Measurements from ENCODE around the gene SFRP2.

Gene SFRP2

DNA sequence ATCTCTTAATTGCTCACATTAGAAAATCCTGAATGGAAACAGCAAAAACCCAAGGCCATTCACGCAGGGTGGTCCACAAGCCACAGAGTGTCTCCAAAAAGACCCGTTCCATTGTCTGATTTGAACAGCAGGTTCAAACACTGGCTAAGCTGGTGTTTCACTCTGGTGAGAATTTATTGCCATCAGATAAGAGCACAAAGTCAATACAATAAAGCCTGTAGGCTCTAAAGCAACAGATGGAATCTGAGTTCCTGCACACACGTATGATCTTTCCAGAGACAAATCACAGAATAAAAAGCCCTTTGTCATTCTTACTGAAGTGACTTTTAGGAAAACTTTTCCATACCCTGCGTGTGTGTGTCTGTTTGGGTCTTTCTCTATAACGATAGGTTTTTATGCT lies 5.1 kb upstream of the SFRP2 start:
- no peak for DNase-seq

GRCh38 chr4:153792618-153793247 lies 3.9 kb upstream of the SFRP2 start:
- DNase-seq = no peak

DNA sequence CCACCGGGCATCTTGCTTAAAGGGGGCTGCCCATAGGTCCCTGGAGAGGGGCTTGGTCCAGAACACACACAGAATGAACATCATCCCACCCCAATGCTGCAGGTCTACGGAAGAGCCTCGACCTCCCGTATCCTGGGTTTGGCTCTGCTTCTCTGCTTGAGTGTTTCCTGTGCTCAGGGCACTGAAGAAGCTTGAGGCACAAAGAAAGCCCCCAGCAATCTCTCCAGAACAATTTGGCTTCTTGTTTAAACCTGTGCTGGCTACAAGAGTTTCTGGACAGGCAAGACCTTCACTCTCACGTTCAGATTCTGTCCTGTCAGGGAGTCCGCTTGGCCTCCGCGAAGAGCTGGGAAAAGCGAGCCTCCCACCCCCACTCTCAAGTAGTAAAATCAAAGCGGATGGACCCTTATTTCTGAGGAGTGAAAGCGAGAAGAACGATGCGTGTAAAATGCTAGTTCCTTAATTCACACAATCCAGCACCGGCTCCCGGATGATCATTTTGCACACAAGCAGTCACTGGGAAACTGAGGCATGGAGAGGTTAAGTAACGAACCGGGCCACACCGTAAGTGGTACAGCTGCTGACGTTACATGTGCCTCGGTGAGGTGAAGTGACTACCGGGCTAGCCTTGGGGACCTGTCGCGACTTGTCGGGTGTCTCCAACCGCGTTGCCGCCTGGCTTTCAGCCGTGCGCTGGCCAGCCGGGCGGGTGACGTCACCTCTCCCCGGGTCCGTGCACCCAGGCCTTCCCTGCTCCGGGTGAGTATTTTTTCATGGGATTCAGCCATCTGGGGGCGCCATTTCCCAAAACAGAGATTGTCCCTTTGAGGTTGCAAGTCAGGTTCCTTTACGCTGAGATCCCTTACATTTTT lies 3.1 kb upstream of the SFRP2 start:
- no peak for DNase-seq

- DNase-seq = peak; percentile 2
These were observed 2.2 kb upstream of the SFRP2 start for GRCh38 chr4:153790962-153791551.

DNA sequence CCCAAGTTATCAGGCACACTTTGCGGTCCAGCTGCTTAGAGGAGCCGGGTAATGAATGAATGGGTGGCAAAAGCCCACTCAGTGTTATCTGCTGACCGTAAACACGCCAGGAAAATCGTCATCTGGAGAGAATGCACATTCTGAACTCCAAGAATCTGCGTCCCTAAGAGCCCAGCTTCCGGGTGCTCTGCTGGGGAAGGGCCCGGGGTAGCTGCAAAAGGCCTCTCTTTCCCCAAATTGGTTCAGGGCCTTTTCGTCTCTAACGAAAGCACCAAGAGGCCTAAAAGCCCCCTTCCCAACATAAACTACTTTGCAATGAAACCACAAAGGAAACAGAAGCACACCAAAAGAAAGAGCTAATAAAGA lies 1.6 kb upstream of the SFRP2 start:
- no peak for DNase-seq

DNA sequence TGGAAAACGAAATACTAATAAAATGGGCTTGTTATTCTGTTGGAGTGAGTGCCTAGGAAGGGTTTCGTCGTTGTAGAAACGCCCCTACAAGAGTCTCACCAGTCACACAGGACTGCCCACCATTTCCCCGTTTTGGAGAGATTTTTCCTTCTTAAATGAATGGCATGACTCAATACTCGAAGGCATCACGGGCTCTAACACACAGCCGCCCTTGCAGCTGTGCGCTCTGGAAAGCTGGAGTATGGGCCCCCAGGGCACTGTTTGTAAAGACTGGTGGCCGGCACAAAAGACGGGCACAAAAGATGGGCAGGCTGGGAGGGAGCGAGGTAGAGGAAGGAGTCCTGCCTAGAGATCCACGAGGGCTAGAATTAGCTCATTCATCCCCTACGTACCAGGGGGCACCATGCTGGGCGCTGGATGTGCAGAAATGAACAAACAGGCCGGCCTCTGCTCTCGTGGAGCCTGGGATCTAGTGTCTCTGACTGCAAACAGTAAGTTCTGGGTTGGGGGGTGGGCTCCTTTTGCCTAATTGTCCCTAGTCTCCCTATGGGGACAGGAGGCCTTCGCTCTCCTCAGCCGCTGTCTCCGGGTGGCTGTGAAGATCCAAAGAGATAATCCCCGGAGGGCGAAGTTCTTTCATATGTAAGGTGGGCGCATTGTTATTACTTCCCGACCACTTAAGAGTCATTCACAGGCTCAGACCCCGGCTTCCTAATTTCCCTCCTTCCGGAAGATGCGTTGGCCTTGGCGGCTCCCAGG lies 1.0 kb upstream of the SFRP2 start:
- DNase-seq = no peak

- no peak for DNase-seq
These were observed 851 bp downstream of the SFRP2 start for GRCh38 chr4:153788051-153788412.

- no peak for DNase-seq
These were observed 1.3 kb downstream of the SFRP2 start for GRCh38 chr4:153787575-153787974.

DNA sequence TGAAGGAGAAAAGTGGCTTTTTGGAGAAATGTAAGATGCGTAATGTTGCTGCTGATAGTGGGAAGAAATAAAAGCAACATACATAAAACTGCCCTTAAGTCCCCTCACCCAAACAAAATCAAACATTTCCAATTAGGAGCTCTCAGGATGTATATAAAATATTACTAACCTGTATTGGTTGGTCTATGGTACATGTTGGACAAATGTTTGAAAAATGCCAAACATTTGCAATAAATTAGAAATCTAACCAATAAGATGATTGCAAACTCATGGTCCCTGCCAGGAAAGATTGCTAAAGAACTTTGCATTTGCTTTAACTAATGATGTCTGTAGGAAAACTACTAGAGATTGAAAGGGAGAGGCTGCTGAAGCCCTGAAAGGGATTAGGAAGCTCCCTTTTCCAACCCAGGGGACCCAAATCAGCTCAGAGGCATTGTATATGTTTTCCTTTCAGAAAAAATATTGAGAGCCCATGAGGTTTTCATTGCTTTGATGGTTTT lies 1.8 kb downstream of the SFRP2 start:
- DNase-seq = no peak

GRCh38 chr4:153785910-153786721 lies 2.8 kb downstream of the SFRP2 start:
- no peak for DNase-seq

- DNase-seq = no peak
These were observed 4.7 kb downstream of the SFRP2 start for GRCh38 chr4:153784166-153784699.

DNA sequence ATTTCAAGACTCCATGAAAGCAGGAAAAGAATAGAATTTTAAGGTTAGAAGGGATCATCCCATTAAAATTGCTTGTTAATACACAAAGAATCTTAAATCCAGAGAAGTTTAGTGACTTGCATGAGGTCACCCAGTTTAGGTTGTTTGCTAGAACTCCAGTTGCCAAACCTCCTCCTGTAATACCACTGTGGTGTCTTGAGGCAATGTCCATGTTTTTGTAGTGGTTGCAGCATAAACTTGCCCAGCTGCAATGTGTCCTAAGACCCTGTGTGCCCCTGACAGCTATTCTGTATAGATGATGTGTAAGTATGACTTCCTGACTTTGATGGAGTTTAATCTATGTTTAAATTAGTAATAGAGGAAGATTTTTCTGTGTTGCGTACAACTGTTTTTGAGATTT lies 6.3 kb downstream of the SFRP2 start:
- no peak for DNase-seq

DNA sequence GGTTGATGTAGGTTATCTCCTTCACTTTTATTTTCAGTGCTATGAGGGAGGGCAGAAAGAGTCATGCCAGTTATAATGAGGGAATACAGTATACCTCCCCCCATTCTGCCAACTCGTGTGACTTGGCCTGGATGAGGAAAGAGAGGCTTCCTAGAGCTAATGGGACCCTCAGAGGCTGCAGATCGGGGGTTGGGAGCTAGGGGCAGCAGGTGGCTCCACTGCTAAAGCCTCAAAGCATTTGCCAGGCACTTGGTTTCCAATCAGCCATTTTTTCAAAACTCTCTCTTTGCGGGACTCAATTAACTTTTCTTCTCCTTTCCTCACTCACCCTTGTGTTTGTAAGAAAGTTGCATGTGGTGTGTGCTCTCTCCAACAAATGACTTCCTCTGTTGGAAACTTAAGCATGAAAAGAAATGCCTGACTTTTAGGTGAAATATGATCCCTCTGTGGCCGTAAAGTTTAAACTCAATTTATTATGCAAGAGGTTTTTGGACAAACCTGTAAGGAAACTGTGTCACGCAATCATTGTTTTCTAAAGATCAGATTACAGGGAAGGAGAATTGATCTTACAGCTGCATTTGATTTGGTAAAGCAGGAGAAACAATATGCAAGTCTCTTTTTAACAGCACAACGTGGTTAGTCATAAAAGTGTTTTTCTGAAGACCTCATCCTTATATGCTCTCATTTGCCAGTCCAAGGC lies 7.0 kb downstream of the SFRP2 start:
- DNase-seq = no peak

GRCh38 chr4:153781280-153781679 lies 7.6 kb downstream of the SFRP2 start:
- DNase-seq = no peak

GRCh38 chr4:153780876-153781275 lies 8.0 kb downstream of the SFRP2 start:
- DNase-seq = no peak

GRCh38 chr4:153780221-153780620 lies 8.7 kb downstream of the SFRP2 start:
- DNase-seq = no peak

DNA sequence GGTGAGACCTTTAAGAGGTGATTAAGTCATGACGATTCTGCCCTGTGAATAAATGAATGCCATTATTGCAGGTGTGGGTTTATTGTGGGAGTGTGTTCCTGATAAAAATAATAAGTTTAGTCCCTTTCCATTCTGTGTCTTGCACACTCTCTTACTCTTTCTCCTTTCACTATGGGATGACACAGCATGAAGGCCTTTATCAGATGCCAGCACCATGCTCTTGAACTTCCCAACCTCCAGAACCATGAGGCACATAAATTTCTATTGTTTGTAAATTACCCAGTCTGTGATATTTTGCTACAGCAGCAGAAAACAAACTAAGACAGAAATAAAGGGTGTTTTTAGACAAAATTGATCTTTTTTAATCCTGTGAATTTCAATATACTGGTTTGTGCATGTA lies 10.5 kb downstream of the SFRP2 start:
- DNase-seq = no peak

DNA sequence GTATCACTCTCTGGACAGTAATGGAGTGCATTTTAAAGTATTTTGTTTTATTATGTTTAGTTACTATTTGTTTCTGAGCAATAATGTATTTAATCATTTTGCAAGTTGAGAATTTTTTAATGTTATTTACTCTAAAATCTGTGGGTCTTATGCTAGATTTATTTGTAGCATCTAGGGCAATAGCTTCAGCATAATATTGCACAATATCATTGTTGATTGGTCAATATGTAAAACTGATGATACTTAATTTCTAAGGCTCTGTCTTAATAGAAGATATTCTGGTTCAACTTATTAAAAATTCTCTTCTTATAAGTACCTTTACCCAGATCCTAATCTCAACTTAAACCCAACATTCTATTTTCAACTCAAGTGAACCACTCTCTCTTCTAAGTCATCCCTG lies 11.5 kb downstream of the SFRP2 start:
- DNase-seq = no peak

GRCh38 chr4:153776601-153777000 lies 12.3 kb downstream of the SFRP2 start:
- DNase-seq = no peak

GRCh38 chr4:153773236-153773690 lies 15.6 kb downstream of the SFRP2 start:
- DNase-seq = no peak

- DNase-seq = no peak
These were observed 17.8 kb downstream of the SFRP2 start for GRCh38 chr4:153771046-153771445.

Measured in stimulated activated naive CD4-positive, alpha-beta T cell treated with Interleukin-2 at 50 U/mL for 16 hours (primary cell).